CD4-positive, alpha-beta T cell (primary cell): ENCODE results near the gene PRICKLE4. TPM values are rescaled to one million over a fixed set of nuclear protein-coding genes. Genes with fewer than 3 reads are reported as not detected.

Experiments used
- ATAC-seq: fragments of 200-7000 bp; cut with Tn5 transposase; one replicate; pipeline ENCODE4 v1.10.0; 2022; ENCODE audit warnings: mild to moderate bottlenecking; ENCODE audit not compliant: poor library complexity
- CTCF ChIA-PET: fragments of 350-600 bp; sonication (Branson Sonifier 250); formaldehyde crosslinking; loops from one replicate; lab custom pipeline; 2021; ENCODE audit warnings: antibody characterized with exemption, inconsistent platforms; lab: Charles Lee
- POLR2A ChIA-PET: fragments of 350-600 bp; sonication (Branson Sonifier 250); formaldehyde crosslinking; loops from one replicate; lab custom pipeline; 2021; ENCODE audit warnings: antibody characterized with exemption, inconsistent platforms; lab: Charles Lee
- DNase-seq, 14 experiments: peaks; one replicate each; pipeline ENCODE4 v3.0.0-alpha.2; 2013 to 2020; ENCODE audit warnings: mixed read lengths in 2 of 14
- H3K27ac ChIP-seq, 2 donors: one replicate each; pipeline versions ENCODE4 v1.5.1 to v1.7.0; 2013; ENCODE audit warnings: low read length in 2 of 2, low read depth in 1 of 2, mild to moderate bottlenecking in 1 of 2
- H3K27me3 ChIP-seq, 2 experiments: 1 replicate in 1 of 2; 2 replicates in 1 of 2; pipeline versions ENCODE4 v1.6.1 to v1.7.0; 2013; ENCODE audit warnings: low read length in 2 of 2, control low read depth in 1 of 2, mild to moderate bottlenecking in 1 of 2, moderate library complexity in 1 of 2; ENCODE audit not compliant: insufficient read depth in 2 of 2, control insufficient read depth in 1 of 2
- H3K36me3 ChIP-seq: one replicate; pipeline ENCODE4 v1.6.1; 2013; ENCODE audit warnings: low read length, control low read depth; ENCODE audit not compliant: insufficient read depth
- H3K4me1 ChIP-seq: one replicate; pipeline ENCODE4 v1.6.1; 2013; ENCODE audit warnings: low read length, control low read depth; ENCODE audit not compliant: insufficient read depth
- H3K4me3 ChIP-seq: one replicate; pipeline ENCODE4 v1.5.1; 2013; ENCODE audit warnings: mild to moderate bottlenecking, low read length, moderate library complexity
- H3K9me3 ChIP-seq, 2 experiments: 1 replicate in 1 of 2; 2 replicates in 1 of 2; pipeline versions ENCODE4 v1.6.1 to v1.7.0; 2013; ENCODE audit warnings: low read length in 2 of 2, mild to moderate bottlenecking in 2 of 2, control low read depth in 1 of 2, moderate library complexity in 1 of 2; ENCODE audit not compliant: control insufficient read depth in 1 of 2, insufficient read depth in 1 of 2
- H3K27ac Mint-ChIP-seq: one replicate; pipeline ENCODE4 v1.8.0; 2020; ENCODE audit warnings: mixed read lengths
- H3K27me3 Mint-ChIP-seq: one replicate; pipeline ENCODE4 v1.8.0; 2021; ENCODE audit warnings: mixed read lengths
- H3K36me3 Mint-ChIP-seq: one replicate; pipeline ENCODE4 v1.8.0; 2021; ENCODE audit warnings: low read depth, mixed read lengths
- H3K4me1 Mint-ChIP-seq: one replicate; pipeline ENCODE4 v1.8.0; 2021; ENCODE audit warnings: low read depth, mixed read lengths
- H3K4me3 Mint-ChIP-seq: one replicate; pipeline ENCODE4 v1.8.0; 2020; ENCODE audit warnings: mild to moderate bottlenecking, mixed read lengths
- H3K9me3 Mint-ChIP-seq: one replicate; pipeline ENCODE4 v1.8.0; 2020; ENCODE audit warnings: mixed read lengths
- intact Hi-C, 2 experiments: fragments of 100-400 bp; cut with DNase I in 1 of 2; cut with micrococcal nuclease in 1 of 2; formaldehyde crosslinking; loops; one replicate each; pipeline versions ENCODE4 v1.15.1 to v1.9.0; 2023 to 2025; cut with DNase I, micrococcal nuclease
- total RNA-seq, 174 experiments: library from RNA in 2 of 174; stranded (reverse) in 2 of 174; gene quantifications; one replicate each; pipeline ENCODE4 v1.2.3 and lab custom pipeline; 2021 to 2026
- TF ChIP-seq, protein P1 (sequence below): fragments of 200-600 bp; IDR thresholded peaks from one replicate; pipeline ENCODE4 v1.8.0; 2022; ENCODE audit warnings: antibody characterized with exemption, mild to moderate bottlenecking

Gene PRICKLE4
- total RNA-seq, 2 experiments from 2014 or later, result not detected

- no peak overlapping the region for H3K4me3 ChIP-seq
- DNase-seq (no peak), ATAC-seq (no peak)
- H3K4me1 Mint-ChIP-seq, result no peaks in the 10 kb centered on the region
- POLR2A ChIA-PET, result no interaction called here
- H3K27ac ChIP-seq, result no peak overlapping the region
- CTCF ChIA-PET, result no interaction called here
- no peak overlapping the region for H3K4me3 Mint-ChIP-seq
- H3K9me3 ChIP-seq, result no peaks in the 10 kb centered on the region
- H3K27ac Mint-ChIP-seq, result no peak overlapping the region
- H3K36me3 Mint-ChIP-seq, result no peaks in the 10 kb centered on the region
- TF ChIP-seq, protein P1, sequence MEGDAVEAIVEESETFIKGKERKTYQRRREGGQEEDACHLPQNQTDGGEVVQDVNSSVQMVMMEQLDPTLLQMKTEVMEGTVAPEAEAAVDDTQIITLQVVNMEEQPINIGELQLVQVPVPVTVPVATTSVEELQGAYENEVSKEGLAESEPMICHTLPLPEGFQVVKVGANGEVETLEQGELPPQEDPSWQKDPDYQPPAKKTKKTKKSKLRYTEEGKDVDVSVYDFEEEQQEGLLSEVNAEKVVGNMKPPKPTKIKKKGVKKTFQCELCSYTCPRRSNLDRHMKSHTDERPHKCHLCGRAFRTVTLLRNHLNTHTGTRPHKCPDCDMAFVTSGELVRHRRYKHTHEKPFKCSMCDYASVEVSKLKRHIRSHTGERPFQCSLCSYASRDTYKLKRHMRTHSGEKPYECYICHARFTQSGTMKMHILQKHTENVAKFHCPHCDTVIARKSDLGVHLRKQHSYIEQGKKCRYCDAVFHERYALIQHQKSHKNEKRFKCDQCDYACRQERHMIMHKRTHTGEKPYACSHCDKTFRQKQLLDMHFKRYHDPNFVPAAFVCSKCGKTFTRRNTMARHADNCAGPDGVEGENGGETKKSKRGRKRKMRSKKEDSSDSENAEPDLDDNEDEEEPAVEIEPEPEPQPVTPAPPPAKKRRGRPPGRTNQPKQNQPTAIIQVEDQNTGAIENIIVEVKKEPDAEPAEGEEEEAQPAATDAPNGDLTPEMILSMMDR, result no peak
- peaks cover 0 to 3% of the 10 kb centered on the region in 2 experiments for H3K27me3 ChIP-seq
- intact Hi-C loops, result no loop called here
- H3K4me1 ChIP-seq, result no peaks in the 10 kb centered on the region
- no peaks in the 10 kb centered on the region for H3K36me3 ChIP-seq
- H3K27me3 Mint-ChIP-seq, result no peaks in the 10 kb centered on the region
- H3K9me3 Mint-ChIP-seq, result no peaks in the 10 kb centered on the region
These were observed 38.7 kb upstream of the PRICKLE4 start for GRCh38 chr6:41741625-41742490.

DNA sequence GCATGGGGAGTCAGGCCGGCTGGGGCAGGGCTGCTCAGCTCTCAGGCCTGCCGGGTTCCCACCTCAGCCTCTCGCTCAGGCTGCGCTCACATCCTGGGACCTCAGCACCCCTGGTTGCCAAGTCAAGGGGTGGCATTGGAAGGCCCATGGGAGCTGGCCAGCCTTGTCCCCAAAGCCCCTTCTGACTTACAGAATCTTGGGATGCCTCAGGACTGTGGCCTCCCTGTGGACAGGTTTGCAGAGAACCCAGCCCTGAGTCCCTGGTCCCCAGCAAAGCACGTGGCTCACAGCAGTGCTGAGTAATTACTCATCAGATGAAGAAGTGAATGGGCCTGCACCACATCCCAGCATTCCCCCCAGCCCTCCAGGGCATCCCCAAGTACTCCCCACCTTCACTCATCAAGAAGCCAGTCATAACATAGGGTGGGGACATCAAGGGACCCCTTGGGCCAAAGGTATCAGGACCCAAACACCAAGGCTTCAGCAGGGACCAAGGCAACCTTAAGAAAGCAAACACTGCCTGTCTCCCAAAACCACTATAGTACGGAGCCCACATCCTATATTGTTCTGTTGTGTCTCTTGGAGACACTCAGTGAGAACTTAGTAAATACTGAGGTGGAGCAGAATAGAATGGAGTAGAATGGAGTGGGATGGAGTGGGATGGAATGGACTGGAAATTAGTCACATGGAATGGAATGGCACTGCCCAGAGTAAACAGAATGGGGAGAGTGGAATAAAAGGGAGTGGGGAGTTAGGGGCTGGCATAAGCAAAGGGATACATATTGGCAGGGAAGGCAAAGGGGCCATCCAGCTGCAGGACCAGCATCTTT, 37.0 kb upstream of the PRICKLE4 start:
- no peak overlapping the region for H3K4me3 ChIP-seq
- no peaks in the 10 kb centered on the region for H3K36me3 ChIP-seq
- no peaks in the 10 kb centered on the region for H3K36me3 Mint-ChIP-seq
- no peak for DNase-seq
- peaks cover 0 to 5% of the 10 kb centered on the region in 2 experiments for H3K27me3 ChIP-seq
- no peaks in the 10 kb centered on the region for H3K9me3 ChIP-seq
- no peaks in the 10 kb centered on the region for H3K4me1 Mint-ChIP-seq
- ATAC-seq, result no peak
- POLR2A ChIA-PET, result no interaction called here
- no peaks in the 10 kb centered on the region for H3K27me3 Mint-ChIP-seq
- TF ChIP-seq, protein P1, result no peak
- no peaks in the 10 kb centered on the region for H3K4me1 ChIP-seq
- no peak overlapping the region for H3K4me3 Mint-ChIP-seq
- H3K27ac ChIP-seq, result no peak overlapping the region
- no peak overlapping the region for H3K27ac Mint-ChIP-seq
- intact Hi-C loops, result no loop called here
- CTCF ChIA-PET, result no interaction called here
- H3K9me3 Mint-ChIP-seq, result no peaks in the 10 kb centered on the region

DNA sequence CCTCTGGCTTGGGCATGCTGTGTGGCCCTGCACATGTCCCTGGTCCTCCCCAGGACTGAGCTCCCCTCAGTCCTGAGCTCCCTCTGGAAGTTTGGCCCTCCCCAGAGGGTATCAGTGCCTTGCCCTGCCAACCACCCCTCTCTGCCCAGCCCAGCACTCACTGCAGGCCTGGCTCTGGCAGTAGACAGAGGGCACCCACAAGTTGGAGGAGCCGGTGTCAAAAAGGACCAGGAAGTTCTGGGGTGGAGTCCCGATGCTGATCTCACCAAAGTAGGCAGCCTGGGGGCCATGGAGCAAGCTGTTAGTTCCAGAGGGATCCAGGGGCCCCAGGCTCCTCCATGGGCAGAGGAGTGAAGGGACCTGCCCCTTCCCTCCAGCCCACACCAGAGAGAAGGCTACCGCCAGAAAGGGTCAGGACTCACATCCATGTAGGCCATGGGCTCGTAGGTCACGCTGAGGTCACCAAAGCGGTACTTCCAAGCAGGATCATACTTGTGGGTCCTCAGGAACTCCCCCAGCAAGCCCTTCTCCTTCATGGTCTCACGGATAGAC, 36.3 kb upstream of the PRICKLE4 start:
- H3K4me3 Mint-ChIP-seq, result no peak overlapping the region
- H3K36me3 Mint-ChIP-seq, result no peaks in the 10 kb centered on the region
- no peaks in the 10 kb centered on the region for H3K4me1 Mint-ChIP-seq
- Histone ChIP-seq H3K27me3 (peaks cover 0 to 3% of the 10 kb centered on the region in 2 experiments), H3K9me3 (no peaks in the 10 kb centered on the region), H3K4me1 (no peaks in the 10 kb centered on the region), H3K4me3 (no peak overlapping the region), H3K36me3 (no peaks in the 10 kb centered on the region), H3K27ac (no peak overlapping the region)
- intact Hi-C loops, result no loop called here
- TF ChIP-seq, protein P1, result no peak
- ChIA-PET CTCF (no interaction called here), POLR2A (no interaction called here)
- DNase-seq (no peak), ATAC-seq (no peak)
- no peaks in the 10 kb centered on the region for H3K9me3 Mint-ChIP-seq
- H3K27me3 Mint-ChIP-seq, result no peaks in the 10 kb centered on the region
- H3K27ac Mint-ChIP-seq, result no peak overlapping the region
